Endothelial cell of umbilical vein (primary cell): ENCODE results near the gene ENAH.
"Not testable (repeated sequence)": the region's sequence is repeated elsewhere in the genome, so short reads cannot be mapped to it uniquely, and the experiment has no call there.

ENCODE experiments used
- CTCF ChIP-seq, 2 donors: IDR thresholded peaks; 1 replicate in 1 of 2; 2 replicates in 1 of 2; pipeline ENCODE4 v1.5.1; 2011; ENCODE audit warnings: low read length in 2 of 2, mild to moderate bottlenecking in 2 of 2, moderate library complexity in 2 of 2, control low read depth in 1 of 2, inconsistent platforms in 1 of 2, low read depth in 1 of 2; ENCODE audit not compliant: insufficient read depth in 1 of 2; ENCODE audit errors: extremely low read depth in 1 of 2
- EZH2 ChIP-seq: IDR thresholded peaks from 2 replicates; pipeline ENCODE4 v1.6.1; 2012; ENCODE audit warnings: borderline replicate concordance, low read depth, mild to moderate bottlenecking, moderate library complexity, low read length, inconsistent platforms; ENCODE audit not compliant: severe bottlenecking
- GATA2 ChIP-seq: IDR thresholded peaks from 2 replicates; pipeline ENCODE4 v1.7.0; 2011; ENCODE audit warnings: low read depth, mild to moderate bottlenecking, moderate library complexity, mixed read lengths, low read length; ENCODE audit not compliant: insufficient read length, insufficient read depth
- JUN ChIP-seq: IDR thresholded peaks from 2 replicates; pipeline ENCODE4 v1.6.1; 2011; ENCODE audit warnings: borderline replicate concordance, low read depth; ENCODE audit not compliant: insufficient read length, insufficient read depth
- MAX ChIP-seq: IDR thresholded peaks from 2 replicates; pipeline ENCODE4 v1.6.1; 2011; ENCODE audit not compliant: insufficient read depth, insufficient read length
- POLR2A ChIP-seq: IDR thresholded peaks from 2 replicates; pipeline ENCODE4 v1.6.1; 2012; ENCODE audit warnings: low read depth, mild to moderate bottlenecking, control low read depth, low read length
- POLR2AphosphoS5 ChIP-seq: IDR thresholded peaks from 2 replicates; pipeline ENCODE4 v1.6.1; 2012; ENCODE audit warnings: low read depth, mild to moderate bottlenecking, control low read depth, low read length, moderate library complexity; ENCODE audit not compliant: insufficient read depth

- not testable (repeated sequence) for TF ChIP-seq CTCF (IDR thresholded peaks at IDR 0.05; ENCODE audit: extremely low read depth in 1 of 2, insufficient read depth in 1 of 2, low read depth in 1 of 2, low read length in 2 of 2); POLR2AphosphoS5; POLR2A; GATA2; MAX; EZH2; JUN
Observed at GRCh38 chr1:225693697-225694096, 40.8 kb upstream of the ENAH start.
